ENCODE measurements around the gene SSBP3.

Gene SSBP3

GRCh38 chr1:54409156-54410142 lies 3.3 kb upstream of the SSBP3 start:
- no peak for DNase-seq

- no peak for DNase-seq
Observed at GRCh38 chr1:54408147-54409066, 2.2 kb upstream of the SSBP3 start.

GRCh38 chr1:54407404-54408146 lies 1.4 kb upstream of the SSBP3 start:
- peak; percentile 80 to 91 for DNase-seq

GRCh38 chr1:54407154-54407403 lies 885 bp upstream of the SSBP3 start:
- DNase-seq, result no peak

- peak in 1 of 2 experiments; percentile 63 for DNase-seq
Observed at GRCh38 chr1:54405898-54406293, 298 bp downstream of the SSBP3 start.

- no peak for DNase-seq
Observed at GRCh38 chr1:54404939-54405897, 976 bp downstream of the SSBP3 start.

GRCh38 chr1:54404263-54404662 lies 1.9 kb downstream of the SSBP3 start:
- DNase-seq, result no peak

- DNase-seq, result no peak
Observed at GRCh38 chr1:54403808-54404261, 2.4 kb downstream of the SSBP3 start.

- no peak for DNase-seq
Observed at GRCh38 chr1:54403405-54403804, 2.8 kb downstream of the SSBP3 start.

- DNase-seq, result no peak
Observed at GRCh38 chr1:54402896-54403295, 3.3 kb downstream of the SSBP3 start.

- DNase-seq, result peak in 1 of 2 experiments; percentile 52
Observed at GRCh38 chr1:54401799-54402198, 4.4 kb downstream of the SSBP3 start.

GRCh38 chr1:54400329-54400728 lies 5.9 kb downstream of the SSBP3 start:
- no peak for DNase-seq

GRCh38 chr1:54399765-54400164 lies 6.4 kb downstream of the SSBP3 start:
- no peak for DNase-seq

- DNase-seq, result no peak
Observed at GRCh38 chr1:54398963-54399528, 7.1 kb downstream of the SSBP3 start.

GRCh38 chr1:54397980-54398379 lies 8.2 kb downstream of the SSBP3 start:
- DNase-seq, result no peak

- no peak for DNase-seq
Observed at GRCh38 chr1:54397090-54397591, 9.1 kb downstream of the SSBP3 start.

- DNase-seq, result no peak
Observed at GRCh38 chr1:54396261-54396933, 9.8 kb downstream of the SSBP3 start.

GRCh38 chr1:54395281-54395934 lies 10.8 kb downstream of the SSBP3 start:
- DNase-seq, result no peak

GRCh38 chr1:54394104-54394503 lies 12.1 kb downstream of the SSBP3 start:
- DNase-seq, result no peak

- no peak for DNase-seq
Observed at GRCh38 chr1:54392401-54392800, 13.8 kb downstream of the SSBP3 start.

Data from NCI-H2081 (cell line).